GM12872 (cell line): ENCODE results near the gene SP6.

Experiments used
- TF ChIP-seq, protein P1 (sequence below): IDR thresholded peaks from 3 replicates; pipeline ENCODE4 v1.5.1; 2011; ENCODE audit warnings: low read depth, mild to moderate bottlenecking, low read length, moderate library complexity; ENCODE audit not compliant: insufficient read depth

The SP6 gene

DNA sequence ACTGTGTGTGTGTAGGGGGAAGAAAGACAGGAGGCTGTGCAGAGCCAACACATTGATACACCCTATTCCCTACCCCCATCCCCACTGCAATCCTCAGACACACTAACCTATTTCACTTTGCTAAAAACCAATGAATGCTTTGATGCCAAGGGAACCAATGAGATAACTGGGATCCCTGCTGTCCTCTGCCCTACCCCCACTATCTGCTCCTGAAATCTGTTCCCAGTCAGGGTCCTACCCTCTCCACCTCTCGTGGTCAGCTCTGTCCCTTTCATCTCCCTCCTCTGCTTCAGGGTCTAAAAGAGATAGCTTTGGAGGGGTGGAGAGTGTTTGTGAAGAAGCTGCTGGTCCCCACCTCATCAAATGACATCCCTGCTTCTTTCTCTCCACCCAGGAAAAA lies 19.1 kb upstream of the SP6 start:
- TF ChIP-seq, protein P1, sequence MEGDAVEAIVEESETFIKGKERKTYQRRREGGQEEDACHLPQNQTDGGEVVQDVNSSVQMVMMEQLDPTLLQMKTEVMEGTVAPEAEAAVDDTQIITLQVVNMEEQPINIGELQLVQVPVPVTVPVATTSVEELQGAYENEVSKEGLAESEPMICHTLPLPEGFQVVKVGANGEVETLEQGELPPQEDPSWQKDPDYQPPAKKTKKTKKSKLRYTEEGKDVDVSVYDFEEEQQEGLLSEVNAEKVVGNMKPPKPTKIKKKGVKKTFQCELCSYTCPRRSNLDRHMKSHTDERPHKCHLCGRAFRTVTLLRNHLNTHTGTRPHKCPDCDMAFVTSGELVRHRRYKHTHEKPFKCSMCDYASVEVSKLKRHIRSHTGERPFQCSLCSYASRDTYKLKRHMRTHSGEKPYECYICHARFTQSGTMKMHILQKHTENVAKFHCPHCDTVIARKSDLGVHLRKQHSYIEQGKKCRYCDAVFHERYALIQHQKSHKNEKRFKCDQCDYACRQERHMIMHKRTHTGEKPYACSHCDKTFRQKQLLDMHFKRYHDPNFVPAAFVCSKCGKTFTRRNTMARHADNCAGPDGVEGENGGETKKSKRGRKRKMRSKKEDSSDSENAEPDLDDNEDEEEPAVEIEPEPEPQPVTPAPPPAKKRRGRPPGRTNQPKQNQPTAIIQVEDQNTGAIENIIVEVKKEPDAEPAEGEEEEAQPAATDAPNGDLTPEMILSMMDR: no peak

DNA sequence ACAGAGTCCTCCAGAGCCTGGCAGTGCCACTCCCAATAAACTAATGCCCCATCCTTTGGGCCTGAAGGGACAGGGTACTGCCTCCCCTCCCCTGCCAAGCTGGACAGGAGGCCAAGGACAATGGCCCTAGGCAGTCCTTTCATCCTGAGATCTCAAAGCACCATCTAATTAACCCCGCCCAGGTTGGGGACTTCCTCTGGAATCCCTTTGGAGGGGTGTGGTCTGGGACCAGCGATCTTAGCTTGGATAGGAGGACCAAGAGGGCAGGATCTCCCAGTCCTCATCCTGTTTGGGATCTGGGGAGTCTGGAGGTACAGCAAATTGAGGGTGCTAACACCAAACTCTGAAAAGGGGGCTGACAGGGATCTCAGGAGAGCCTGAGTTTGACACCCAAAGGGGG lies 18.2 kb upstream of the SP6 start:
- TF ChIP-seq, protein P1: no peak

- TF ChIP-seq, protein P1: no peak
These were observed 17.0 kb upstream of the SP6 start for GRCh38 chr17:47867813-47868533.

- TF ChIP-seq, protein P1: no peak
These were observed 16.0 kb upstream of the SP6 start for GRCh38 chr17:47866941-47867340.

GRCh38 chr17:47864791-47865216 lies 13.8 kb upstream of the SP6 start:
- TF ChIP-seq, protein P1: no peak

- TF ChIP-seq, protein P1: no peak
These were observed 11.9 kb upstream of the SP6 start for GRCh38 chr17:47862621-47863440.

DNA sequence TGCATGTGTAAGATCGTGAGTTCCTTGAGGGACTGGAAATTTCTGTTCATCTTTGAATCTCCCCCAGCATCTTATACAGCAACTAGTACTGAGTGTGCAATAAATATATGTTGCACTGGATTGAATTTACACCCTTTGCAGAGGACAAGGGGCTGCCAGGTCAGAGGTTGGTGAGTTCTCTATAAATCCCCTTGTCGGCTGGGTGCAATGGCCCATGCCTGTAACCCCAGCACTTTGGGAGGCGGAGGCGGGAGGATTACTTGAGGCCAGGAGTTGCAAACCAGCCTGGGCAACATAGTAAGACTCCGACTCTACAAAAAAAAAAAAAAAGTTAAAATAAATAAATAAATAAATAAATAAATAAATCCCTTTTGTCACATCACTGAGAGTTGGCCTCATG lies 9.4 kb upstream of the SP6 start:
- TF ChIP-seq, protein P1: no peak
